ENCODE measurements around the gene THRAP3. TPM values are rescaled to one million over a fixed set of nuclear protein-coding genes. Genes with fewer than 3 reads are reported as not detected.

The THRAP3 gene
- total and polyA plus RNA-seq, 9 of the 15 experiments (the other 6 are each of a cell fraction or from before 2014, with no cell fraction given), result 66.2 to 135 (median 113) TPM

GRCh38 chr1:36212782-36213181, 11.5 kb upstream of the THRAP3 start:
- Histone ChIP-seq H4K20me1 (replicated peaks; ENCODE audit: control insufficient read depth, insufficient read depth, low read length) (no peaks in the 10 kb centered on the region), H3K79me2 (ENCODE audit: control insufficient read depth, insufficient read depth, low read length) (no peaks in the 10 kb centered on the region), H2AFZ (ENCODE audit: low read depth, low read length) (peak overlapping the region; percentile 86), H3K27me3 (ENCODE audit: control insufficient read depth in 2 of 2, insufficient read depth in 2 of 2, low read length in 2 of 2) (no peaks in the 10 kb centered on the region), H3K9ac (ENCODE audit: insufficient read depth in 1 of 2, low read depth in 2 of 2, low read length in 2 of 2) (0 out of 4 replicates have a peak overlapping the region, but pooled peaks of 1 of the 2 experiments have one; percentile 0), H3K4me3 (no peak overlapping the region), H3K36me3 (ENCODE audit: control insufficient read depth, insufficient read depth, low read length) (no peaks in the 10 kb centered on the region), H3K9me1 (ENCODE audit: control insufficient read depth, insufficient read depth, low read length) (no peaks in the 10 kb centered on the region), H3K4me1 (replicated peaks in 1 of 2; ENCODE audit: control insufficient read depth in 2 of 2, insufficient read depth in 2 of 2, low read length in 2 of 2) (peaks cover 7 to 13% of the 10 kb centered on the region in 2 experiments; a peak in 3 of 5 replicates), H3K4me2 (ENCODE audit: insufficient read depth, low read length) (no peak overlapping the region), H3K9me3 (replicated peaks; ENCODE audit: control insufficient read depth, insufficient read depth, low read depth, low read length) (no peaks in the 10 kb centered on the region), H3K27ac (ENCODE audit: extremely low read depth, low read depth, low read length) (no peak overlapping the region)
- POLR2A ChIA-PET, result interaction anchor here (0.6 to 4.9 kb wide), 5 partner anchors 10 to 73 kb away, joined by 3 to 48 read pairs (median 3); partner anchors contain the start of gene THRAP3
- CTCF ChIA-PET (ENCODE audit: low intra/inter-chr PET ratio), result no interaction called here
- peak; percentile 59 for ATAC-seq
- peak in 2 of 4 experiments; percentile 18 to 45 for DNase-seq (ENCODE audit: extremely low read depth in 1 of 4, low spot score in 3 of 4)
- intact Hi-C loops (cut with micrococcal nuclease), result no loop called here
- WGBS (ENCODE audit: insufficient coverage, low coverage, missing lambda C conversion rate), result 6% methylated on average over 2 of the region's 2 CpGs
- no TSS peak for BruUV-seq (replicated peaks)
- no peak for FAIRE-seq
- in situ Hi-C loops (cut with MboI), result no loop called here
- no peak for TF ChIP-seq KDM1A (IDR thresholded peaks at IDR 0.05)
- TF ChIP-seq KHSRP (IDR thresholded peaks at IDR 0.05), result no peak
- peak; percentile 41 for TF ChIP-seq ASH1L (IDR thresholded peaks at IDR 0.05; ENCODE audit: borderline replicate concordance, low read depth, partially characterized antibody)
- no peak for TF ChIP-seq ZNF764 (CRISPR knock-in tag; IDR thresholded peaks at IDR 0.05; ENCODE audit: low read depth)
- TF ChIP-seq NCOA1 (IDR thresholded peaks at IDR 0.05; ENCODE audit: low read depth), result no peak
- TF ChIP-seq NR2C1 (IDR thresholded peaks at IDR 0.05), result no peak
- peak; percentile 44; the same call in 1 of the 2 replicates for TF ChIP-seq NR2C1 (tag; IDR thresholded peaks at IDR 0.05)
- TF ChIP-seq GABPA (tag; conservative IDR thresholded peaks at IDR 0.05; ENCODE audit: low read depth), result peak; percentile 49; the same call in 1 of the 2 replicates
- TF ChIP-seq STAT5B (CRISPR knock-in tag; IDR thresholded peaks at IDR 0.05), result no peak
- TF ChIP-seq CBFA2T2 (conservative IDR thresholded peaks at IDR 0.05), result no peak
- TF ChIP-seq GATAD2A (IDR thresholded peaks at IDR 0.05), result no peak
- peak in 1 of 2 experiments; percentile 73; a peak in 2 of 4 replicates for TF ChIP-seq MLLT1 (IDR thresholded peaks at IDR 0.05)
- TF ChIP-seq ZBTB7A (IDR thresholded peaks at IDR 0.05; ENCODE audit: borderline replicate concordance, control insufficient read depth, low read depth, low read length), result no peak
- TF ChIP-seq, protein P1, sequence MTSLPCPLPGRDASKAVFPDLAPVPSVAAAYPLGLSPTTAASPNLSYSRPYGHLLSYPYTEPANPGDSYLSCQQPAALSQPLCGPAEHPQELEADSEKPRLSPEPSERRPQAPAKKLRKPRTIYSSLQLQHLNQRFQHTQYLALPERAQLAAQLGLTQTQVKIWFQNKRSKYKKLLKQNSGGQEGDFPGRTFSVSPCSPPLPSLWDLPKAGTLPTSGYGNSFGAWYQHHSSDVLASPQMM (CRISPR knock-in tag; IDR thresholded peaks at IDR 0.05), result no peak

Measured in K562 (cell line).